Hematopoietic multipotent progenitor cell treated with erythropoietin and hydrocortisone succinate and interleukin-3 and kit ligand, for 4 days (in vitro differentiated cells): ENCODE data around the gene STIM2.
"Not testable (repeated sequence)": the region's sequence is repeated elsewhere in the genome, so short reads cannot be mapped to it uniquely, and the experiment has no call there.

ENCODE experiments used
- DNase-seq: peaks from one replicate; pipeline ENCODE4 v3.0.0-alpha.2; 2015

STIM2 gene

DNA sequence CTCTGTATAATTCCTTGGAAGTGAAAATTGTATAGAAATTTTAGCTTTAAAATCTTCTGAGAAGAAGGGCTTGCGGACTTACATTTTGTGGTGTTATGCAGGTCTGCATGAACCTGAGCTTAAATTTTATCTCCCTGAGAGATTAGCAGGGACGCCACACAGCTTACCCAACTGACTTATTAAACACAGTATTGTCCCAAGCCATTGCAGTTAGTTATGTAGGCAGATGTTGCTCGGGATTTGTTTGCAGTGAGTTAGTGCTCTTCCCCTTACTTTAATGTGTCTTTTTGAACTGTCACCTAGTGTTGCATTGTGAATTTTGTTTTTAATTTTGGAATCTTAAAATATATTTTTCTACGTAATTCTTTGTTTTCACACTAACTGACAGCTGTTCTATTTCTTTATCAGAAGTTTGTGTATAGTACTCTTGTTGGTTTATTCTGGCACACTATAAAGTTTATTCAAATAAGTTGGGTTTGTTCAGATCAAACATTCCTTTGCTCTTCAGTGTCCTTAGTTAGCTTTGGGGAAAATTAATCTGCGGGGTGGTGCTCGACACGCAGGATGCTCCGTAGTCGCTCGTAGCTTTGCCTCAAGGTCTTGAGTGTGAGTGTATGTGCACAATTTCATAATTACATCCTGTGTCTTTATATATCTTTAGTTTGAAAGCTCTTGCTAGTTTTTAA, 145.4 kb downstream of the STIM2 start:
- DNase-seq: no peak

DNA sequence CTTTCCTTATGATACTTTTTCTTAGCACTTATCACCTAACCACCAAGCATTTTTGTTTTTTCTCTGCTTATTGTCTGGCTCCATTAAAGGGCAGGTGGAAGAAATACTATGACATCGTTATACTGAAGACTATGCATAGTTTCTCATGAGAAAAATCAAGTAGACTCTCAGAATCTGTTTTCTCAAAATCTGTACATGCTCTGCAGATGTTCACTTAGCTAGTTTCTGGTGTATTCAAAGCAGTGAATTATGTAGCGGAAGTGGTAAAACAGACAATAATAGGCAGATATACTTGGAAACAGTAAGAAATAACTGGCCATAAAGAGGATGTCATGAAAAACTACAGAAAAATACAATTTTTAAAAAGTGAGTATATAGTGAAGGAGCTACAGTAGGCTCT, 146.0 kb downstream of the STIM2 start:
- no peak for DNase-seq

- no peak for DNase-seq
Measured at GRCh38 chr4:27007507-27007906, 146.9 kb downstream of the STIM2 start.

DNA sequence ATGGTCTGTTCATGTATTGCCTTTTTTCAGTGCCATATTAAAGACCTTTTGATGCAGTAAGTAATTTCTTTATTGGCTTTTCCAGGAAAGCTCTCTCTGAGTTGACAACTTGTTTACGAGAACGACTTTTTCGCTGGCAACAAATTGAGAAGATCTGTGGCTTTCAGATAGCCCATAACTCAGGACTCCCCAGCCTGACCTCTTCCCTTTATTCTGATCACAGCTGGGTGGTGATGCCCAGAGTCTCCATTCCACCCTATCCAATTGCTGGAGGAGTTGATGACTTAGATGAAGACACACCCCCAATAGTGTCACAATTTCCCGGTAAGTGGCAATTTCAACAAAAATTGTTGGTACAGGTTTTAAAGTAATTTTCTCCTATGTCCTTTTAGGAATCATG, 148.0 kb downstream of the STIM2 start:
- no peak for DNase-seq

DNA sequence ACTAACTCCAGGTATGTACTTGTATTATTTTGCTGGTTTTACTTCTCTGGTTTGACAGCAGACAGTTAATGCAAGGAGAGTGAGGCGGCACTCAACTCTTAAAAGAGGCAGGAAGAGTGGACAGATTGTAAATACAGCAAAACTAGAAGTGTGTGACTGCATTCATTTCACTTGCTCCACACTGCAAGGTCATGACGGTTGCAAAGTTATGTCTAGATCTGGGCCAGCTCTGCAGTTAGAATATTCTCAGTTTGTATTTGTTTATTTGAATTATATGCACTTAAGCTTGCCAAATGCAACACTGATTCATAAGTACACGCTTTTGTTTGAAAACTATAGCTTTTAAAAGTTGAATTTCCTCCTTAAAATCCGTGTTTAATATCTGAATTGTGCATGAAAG, 148.9 kb downstream of the STIM2 start:
- DNase-seq: no peak

GRCh38 chr4:27010334-27010940, 149.8 kb downstream of the STIM2 start:
- DNase-seq: peak; percentile 83

GRCh38 chr4:27011401-27011800, 150.8 kb downstream of the STIM2 start:
- no peak for DNase-seq

GRCh38 chr4:27013012-27013411, 152.4 kb downstream of the STIM2 start:
- DNase-seq: no peak

GRCh38 chr4:27016551-27016950, 155.9 kb downstream of the STIM2 start:
- DNase-seq: no peak

DNA sequence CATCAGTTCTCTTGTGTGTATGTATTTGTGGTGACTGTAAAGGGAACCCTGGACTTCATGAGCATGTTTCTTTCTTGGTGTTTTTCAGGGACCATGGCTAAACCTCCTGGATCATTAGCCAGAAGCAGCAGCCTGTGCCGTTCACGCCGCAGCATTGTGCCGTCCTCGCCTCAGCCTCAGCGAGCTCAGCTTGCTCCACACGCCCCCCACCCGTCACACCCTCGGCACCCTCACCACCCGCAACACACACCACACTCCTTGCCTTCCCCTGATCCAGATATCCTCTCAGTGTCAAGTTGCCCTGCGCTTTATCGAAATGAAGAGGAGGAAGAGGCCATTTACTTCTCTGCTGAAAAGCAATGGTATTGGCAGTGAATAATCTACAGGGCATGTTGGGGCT, 157.0 kb downstream of the STIM2 start:
- no peak for DNase-seq

- DNase-seq: peak; percentile 13
Measured at GRCh38 chr4:27018076-27018475, 157.4 kb downstream of the STIM2 start.

GRCh38 chr4:27018910-27019309, 158.3 kb downstream of the STIM2 start:
- no peak for DNase-seq

GRCh38 chr4:27019766-27020165, 159.1 kb downstream of the STIM2 start:
- DNase-seq: no peak

DNA sequence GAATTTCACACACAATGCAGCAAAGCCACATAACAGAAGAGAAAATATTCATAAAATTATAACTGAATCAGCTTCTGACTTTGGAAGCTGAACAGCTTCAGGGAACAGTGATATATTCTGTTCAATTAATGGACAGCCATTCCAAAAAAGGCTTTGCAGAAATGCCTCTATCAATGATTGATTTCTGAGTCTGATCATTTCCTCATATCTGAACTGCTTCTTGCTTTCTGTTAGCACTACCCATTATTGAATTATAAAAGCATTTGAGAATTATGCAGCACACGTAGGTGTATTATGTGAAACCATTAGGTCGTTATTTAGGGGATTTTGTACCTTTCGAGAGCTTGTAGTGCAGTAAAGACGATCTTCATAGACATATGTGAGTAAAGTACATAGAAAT, 159.6 kb downstream of the STIM2 start:
- no peak for DNase-seq

GRCh38 chr4:27020603-27021002, 160.0 kb downstream of the STIM2 start:
- no peak for DNase-seq

GRCh38 chr4:27022963-27023362, 162.3 kb downstream of the STIM2 start:
- no peak for DNase-seq

- no peak for DNase-seq
Measured at GRCh38 chr4:27023366-27023765, 162.7 kb downstream of the STIM2 start.

GRCh38 chr4:27024805-27025204, 164.2 kb downstream of the STIM2 start:
- no peak for DNase-seq

DNA sequence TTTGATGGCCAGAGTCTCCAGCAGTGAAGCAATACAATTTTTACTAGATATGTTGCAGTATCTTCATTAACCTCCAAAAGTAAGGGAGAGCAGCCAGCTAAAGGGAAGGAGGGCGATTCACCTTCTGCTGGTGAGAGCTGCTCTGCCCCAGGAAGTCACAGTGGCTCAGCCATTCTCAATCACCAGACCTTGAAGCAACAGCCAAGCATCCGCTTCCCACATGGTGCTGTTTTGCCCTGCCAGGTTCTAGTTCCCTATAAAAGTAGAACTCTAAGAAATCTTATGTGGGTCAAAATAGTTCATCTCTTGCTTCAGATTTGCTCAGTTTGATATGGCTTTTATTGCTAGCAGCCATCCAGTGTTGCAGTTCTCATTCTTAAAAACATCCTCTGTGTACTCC, 166.8 kb downstream of the STIM2 start:
- DNase-seq: no peak

- DNase-seq: not testable (repeated sequence)
Measured at GRCh38 chr4:27035127-27035526, 174.5 kb downstream of the STIM2 start.

- peak; percentile 31 for DNase-seq
Measured at GRCh38 chr4:27040356-27040755, 179.7 kb downstream of the STIM2 start.

GRCh38 chr4:27042411-27042810, 181.8 kb downstream of the STIM2 start:
- DNase-seq: no peak

GRCh38 chr4:27043200-27043599, 182.6 kb downstream of the STIM2 start:
- DNase-seq: no peak

DNA sequence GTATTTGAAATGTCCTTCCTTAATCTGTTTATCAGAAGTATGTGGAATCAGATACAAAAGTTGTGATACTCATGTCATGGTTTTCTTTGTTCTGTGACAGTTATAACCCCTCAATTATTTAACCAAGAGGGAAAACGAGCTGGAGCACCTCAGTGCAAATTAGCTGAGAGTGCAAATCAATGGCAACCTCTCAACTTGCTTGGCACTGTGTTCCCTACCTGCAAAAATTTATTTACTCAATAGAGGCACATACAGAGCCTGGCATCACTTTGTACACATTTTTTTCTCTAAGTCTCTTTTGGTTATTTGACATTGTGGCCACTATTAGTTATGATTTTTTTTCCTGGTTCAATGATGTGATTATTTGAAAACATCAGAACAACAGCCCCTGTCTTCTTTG, 186.2 kb downstream of the STIM2 start:
- DNase-seq: no peak
